Liver (tissue), 9 donors: ENCODE data around the gene PEAK3. TPM values are rescaled to one million over a fixed set of nuclear protein-coding genes. Genes with fewer than 3 reads are reported as not detected.

Experiments
- DNase-seq: peaks from one replicate; pipeline ENCODE4 v3.0.0-alpha.2; 2017; ENCODE audit warnings: low spot score
- H3K27ac ChIP-seq, 2 donors: one replicate each; pipeline ENCODE4 v1.7.0; 2013; ENCODE audit warnings: inconsistent platforms in 2 of 2, low read length in 2 of 2, control low read depth in 1 of 2, low read depth in 1 of 2, mild to moderate bottlenecking in 1 of 2
- H3K27me3 ChIP-seq, 4 donors: one replicate each; pipeline versions ENCODE4 v1.6.1 to v1.7.0; 2013; ENCODE audit warnings: low read length in 3 of 4, inconsistent platforms in 1 of 4, mild to moderate bottlenecking in 1 of 4, moderate library complexity in 1 of 4; ENCODE audit not compliant: control insufficient read depth in 4 of 4, insufficient read depth in 4 of 4
- H3K36me3 ChIP-seq, 4 donors: one replicate each; pipeline versions ENCODE4 v1.6.1 to v1.7.0; 2013; ENCODE audit warnings: low read length in 3 of 4, mild to moderate bottlenecking in 3 of 4, low read depth in 1 of 4, moderate library complexity in 1 of 4; ENCODE audit not compliant: control insufficient read depth in 4 of 4, insufficient read depth in 3 of 4
- H3K4me1 ChIP-seq, 4 donors: one replicate each; pipeline versions ENCODE4 v1.6.1 to v1.7.0; 2013; ENCODE audit warnings: low read length in 3 of 4, mild to moderate bottlenecking in 3 of 4, moderate library complexity in 1 of 4; ENCODE audit not compliant: control insufficient read depth in 4 of 4, insufficient read depth in 4 of 4
- H3K4me3 ChIP-seq, 3 donors: one replicate each; pipeline versions ENCODE4 v1.6.1 to v1.7.0; 2013; ENCODE audit warnings: low read length in 3 of 3, control low read depth in 1 of 3, low read depth in 1 of 3, mild to moderate bottlenecking in 1 of 3
- H3K9ac ChIP-seq, 2 donors: one replicate each; pipeline ENCODE4 v1.7.0; 2013; ENCODE audit warnings: low read length in 2 of 2, mild to moderate bottlenecking in 2 of 2, moderate library complexity in 2 of 2, control low read depth in 1 of 2, low read depth in 1 of 2
- H3K9me3 ChIP-seq, 4 donors: one replicate each; pipeline versions ENCODE4 v1.6.1 to v1.7.0; 2013; ENCODE audit warnings: low read length in 3 of 4; ENCODE audit not compliant: control insufficient read depth in 4 of 4
- ATF3 ChIP-seq: IDR thresholded peaks from 2 replicates; pipeline ENCODE4 v1.6.1; 2016; ENCODE audit warnings: antibody characterized with exemption
- EGR1 ChIP-seq, 2 donors: IDR thresholded peaks; 2 replicates each; pipeline ENCODE4 v1.6.1; 2016 to 2018; ENCODE audit warnings: antibody characterized with exemption in 2 of 2, low read depth in 2 of 2
- FOXA1 ChIP-seq: IDR thresholded peaks from 2 replicates; pipeline ENCODE4 v1.6.1; 2016; ENCODE audit warnings: antibody characterized with exemption
- FOXA2 ChIP-seq: IDR thresholded peaks from 2 replicates; pipeline ENCODE4 v1.6.1; 2016; ENCODE audit warnings: antibody characterized with exemption
- GABPA ChIP-seq, 2 donors: IDR thresholded peaks in 1 of 2; conservative IDR thresholded peaks in 1 of 2; 2 replicates each; pipeline ENCODE4 v1.6.1; 2016; ENCODE audit warnings: antibody characterized with exemption in 2 of 2, mild to moderate bottlenecking in 1 of 2, moderate library complexity in 1 of 2
- HNF4A ChIP-seq, 2 donors: conservative IDR thresholded peaks; 2 replicates each; pipeline ENCODE4 v1.6.1; 2016; ENCODE audit warnings: antibody characterized with exemption in 2 of 2, mild to moderate bottlenecking in 2 of 2
- HNF4G ChIP-seq: IDR thresholded peaks from 2 replicates; pipeline ENCODE4 v1.6.1; 2016; ENCODE audit warnings: antibody characterized with exemption
- JUND ChIP-seq, 2 donors: IDR thresholded peaks; 2 replicates each; pipeline ENCODE4 v1.6.1; 2016; ENCODE audit warnings: antibody characterized with exemption in 2 of 2
- MAX ChIP-seq: IDR thresholded peaks from 2 replicates; pipeline ENCODE4 v1.6.1; 2016; ENCODE audit warnings: antibody characterized with exemption
- NR2F2 ChIP-seq: IDR thresholded peaks from 2 replicates; pipeline ENCODE4 v1.6.1; 2016; ENCODE audit warnings: antibody characterized with exemption
- RAD21 ChIP-seq, 2 donors: IDR thresholded peaks; 2 replicates each; pipeline ENCODE4 v1.6.1; 2016; ENCODE audit warnings: antibody characterized with exemption in 2 of 2, mild to moderate bottlenecking in 2 of 2
- REST ChIP-seq: IDR thresholded peaks from 2 replicates; pipeline ENCODE4 v1.6.1; 2016; ENCODE audit warnings: antibody characterized with exemption, mild to moderate bottlenecking
- RXRA ChIP-seq, 2 donors: IDR thresholded peaks; 2 replicates each; pipeline ENCODE4 v1.6.1; 2017 to 2018; ENCODE audit warnings: antibody characterized with exemption in 2 of 2, mild to moderate bottlenecking in 1 of 2
- TAF1 ChIP-seq: conservative IDR thresholded peaks from 2 replicates; pipeline ENCODE4 v1.6.1; 2016; ENCODE audit warnings: antibody characterized with exemption, mild to moderate bottlenecking
- YY1 ChIP-seq: IDR thresholded peaks from 2 replicates; pipeline ENCODE4 v1.6.1; 2016; ENCODE audit warnings: antibody characterized with exemption, mild to moderate bottlenecking
- ZBTB33 ChIP-seq: IDR thresholded peaks from 2 replicates; pipeline ENCODE4 v1.6.1; 2016; ENCODE audit warnings: antibody characterized with exemption
- WGBS: extraction: QIAGEN DNeasy Blood & Tissue Kit; methylation state at CpG from one replicate; pipeline ENCODE4 v1.1.7; 2013; 5-methylcytosine and 5-hydroxymethylcytosine counted together
- polyA plus RNA-seq, 2 donors: library from polyadenylated mRNA; stranded (reverse) in 1 of 2; unstranded in 1 of 2; fragments of 200-250 nt in 1 of 2; fragments of >200 nt in 1 of 2; fragmentation: Nextera tagmentation in 1 of 2; extraction: Ambion mirVana in 1 of 2; gene quantifications; one replicate each; pipeline versions ENCODE4 v1.2.1 to v1.2.3, GENCODE V29; 2013 to 2015
- total RNA-seq, 2 donors: library from RNA; depleted of rRNA; stranded (reverse); fragments of >200 nt; gene quantifications; one replicate each; pipeline ENCODE4 v1.2.3, GENCODE V29; 2014
- TF ChIP-seq, protein P1 (sequence below): fragments of 150-350 bp; IDR thresholded peaks from 2 replicates; pipeline ENCODE4 v1.5.1; 2017; ENCODE audit warnings: improper control_type of control experiment, low read depth, low read length; ENCODE audit not compliant: missing input control
- donor health status: healthy.
- donor health status: healthy.
- donor health status: healthy.
- donor health status: healthy.
- donor health status: healthy.

PEAK3 gene
- total and polyA plus RNA-seq, 4 donors: 0.09 to 0.67 (median 0.31) TPM

- no peak for TF ChIP-seq REST
- TF ChIP-seq YY1: no peak
- no peak for TF ChIP-seq HNF4A (conservative IDR thresholded peaks at IDR 0.05)
Observed at GRCh38 chr19:2323707-2324106, 41.7 kb upstream of the PEAK3 start (continued).

- no peaks in the 10 kb centered on the region for H3K27me3 ChIP-seq
- no peak overlapping the region for H3K27ac ChIP-seq
- no peak overlapping the region for H3K4me3 ChIP-seq
- no peak for TF ChIP-seq JUND (IDR thresholded peaks at IDR 0.05)
- no peak for TF ChIP-seq REST
- TF ChIP-seq RXRA (IDR thresholded peaks at IDR 0.05): no peak
- TF ChIP-seq HNF4G: no peak
- TF ChIP-seq ATF3: no peak
- TF ChIP-seq FOXA1: no peak
- TF ChIP-seq RAD21 (IDR thresholded peaks at IDR 0.05): no peak
- no peak for TF ChIP-seq YY1
- TF ChIP-seq EGR1 (IDR thresholded peaks at IDR 0.05; ENCODE audit: low read depth in 2 of 2): no peak
- no peak for TF ChIP-seq TAF1
- TF ChIP-seq, protein P1, sequence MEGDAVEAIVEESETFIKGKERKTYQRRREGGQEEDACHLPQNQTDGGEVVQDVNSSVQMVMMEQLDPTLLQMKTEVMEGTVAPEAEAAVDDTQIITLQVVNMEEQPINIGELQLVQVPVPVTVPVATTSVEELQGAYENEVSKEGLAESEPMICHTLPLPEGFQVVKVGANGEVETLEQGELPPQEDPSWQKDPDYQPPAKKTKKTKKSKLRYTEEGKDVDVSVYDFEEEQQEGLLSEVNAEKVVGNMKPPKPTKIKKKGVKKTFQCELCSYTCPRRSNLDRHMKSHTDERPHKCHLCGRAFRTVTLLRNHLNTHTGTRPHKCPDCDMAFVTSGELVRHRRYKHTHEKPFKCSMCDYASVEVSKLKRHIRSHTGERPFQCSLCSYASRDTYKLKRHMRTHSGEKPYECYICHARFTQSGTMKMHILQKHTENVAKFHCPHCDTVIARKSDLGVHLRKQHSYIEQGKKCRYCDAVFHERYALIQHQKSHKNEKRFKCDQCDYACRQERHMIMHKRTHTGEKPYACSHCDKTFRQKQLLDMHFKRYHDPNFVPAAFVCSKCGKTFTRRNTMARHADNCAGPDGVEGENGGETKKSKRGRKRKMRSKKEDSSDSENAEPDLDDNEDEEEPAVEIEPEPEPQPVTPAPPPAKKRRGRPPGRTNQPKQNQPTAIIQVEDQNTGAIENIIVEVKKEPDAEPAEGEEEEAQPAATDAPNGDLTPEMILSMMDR: no peak
- TF ChIP-seq ZBTB33: no peak
- no peak for TF ChIP-seq GABPA (IDR thresholded peaks at IDR 0.05 in 1 of 2, conservative IDR thresholded peaks at IDR 0.05 in 1 of 2)
- TF ChIP-seq NR2F2: no peak
- no peak for TF ChIP-seq FOXA2
- TF ChIP-seq MAX: no peak
- no peak for TF ChIP-seq HNF4A (conservative IDR thresholded peaks at IDR 0.05)
- H3K36me3 ChIP-seq: peaks cover 0 to 18% (median 3%) of the 10 kb centered on the region in 4 donors
- WGBS: 96% methylated on average over 39 of the region's 39 CpGs
- no peak for DNase-seq
- peaks cover 0 to under 1% (median under 1%) of the 10 kb centered on the region in 4 donors for H3K4me1 ChIP-seq
- no peak overlapping the region for H3K9ac ChIP-seq
- no peaks in the 10 kb centered on the region for H3K9me3 ChIP-seq
Observed at GRCh38 chr19:2321565-2322283, 39.7 kb upstream of the PEAK3 start.
